NCI-H510A treated with DMSO at 0.1 percent for 48 hours (cell line): ENCODE results near the gene ATM.

ENCODE experiments used
- DNase-seq: peaks from one replicate; lab custom pipeline; 2025; lab: John Stamatoyannopoulos, UW

Gene ATM, protein sequence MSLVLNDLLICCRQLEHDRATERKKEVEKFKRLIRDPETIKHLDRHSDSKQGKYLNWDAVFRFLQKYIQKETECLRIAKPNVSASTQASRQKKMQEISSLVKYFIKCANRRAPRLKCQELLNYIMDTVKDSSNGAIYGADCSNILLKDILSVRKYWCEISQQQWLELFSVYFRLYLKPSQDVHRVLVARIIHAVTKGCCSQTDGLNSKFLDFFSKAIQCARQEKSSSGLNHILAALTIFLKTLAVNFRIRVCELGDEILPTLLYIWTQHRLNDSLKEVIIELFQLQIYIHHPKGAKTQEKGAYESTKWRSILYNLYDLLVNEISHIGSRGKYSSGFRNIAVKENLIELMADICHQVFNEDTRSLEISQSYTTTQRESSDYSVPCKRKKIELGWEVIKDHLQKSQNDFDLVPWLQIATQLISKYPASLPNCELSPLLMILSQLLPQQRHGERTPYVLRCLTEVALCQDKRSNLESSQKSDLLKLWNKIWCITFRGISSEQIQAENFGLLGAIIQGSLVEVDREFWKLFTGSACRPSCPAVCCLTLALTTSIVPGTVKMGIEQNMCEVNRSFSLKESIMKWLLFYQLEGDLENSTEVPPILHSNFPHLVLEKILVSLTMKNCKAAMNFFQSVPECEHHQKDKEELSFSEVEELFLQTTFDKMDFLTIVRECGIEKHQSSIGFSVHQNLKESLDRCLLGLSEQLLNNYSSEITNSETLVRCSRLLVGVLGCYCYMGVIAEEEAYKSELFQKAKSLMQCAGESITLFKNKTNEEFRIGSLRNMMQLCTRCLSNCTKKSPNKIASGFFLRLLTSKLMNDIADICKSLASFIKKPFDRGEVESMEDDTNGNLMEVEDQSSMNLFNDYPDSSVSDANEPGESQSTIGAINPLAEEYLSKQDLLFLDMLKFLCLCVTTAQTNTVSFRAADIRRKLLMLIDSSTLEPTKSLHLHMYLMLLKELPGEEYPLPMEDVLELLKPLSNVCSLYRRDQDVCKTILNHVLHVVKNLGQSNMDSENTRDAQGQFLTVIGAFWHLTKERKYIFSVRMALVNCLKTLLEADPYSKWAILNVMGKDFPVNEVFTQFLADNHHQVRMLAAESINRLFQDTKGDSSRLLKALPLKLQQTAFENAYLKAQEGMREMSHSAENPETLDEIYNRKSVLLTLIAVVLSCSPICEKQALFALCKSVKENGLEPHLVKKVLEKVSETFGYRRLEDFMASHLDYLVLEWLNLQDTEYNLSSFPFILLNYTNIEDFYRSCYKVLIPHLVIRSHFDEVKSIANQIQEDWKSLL (N-terminal part only)

DNA sequence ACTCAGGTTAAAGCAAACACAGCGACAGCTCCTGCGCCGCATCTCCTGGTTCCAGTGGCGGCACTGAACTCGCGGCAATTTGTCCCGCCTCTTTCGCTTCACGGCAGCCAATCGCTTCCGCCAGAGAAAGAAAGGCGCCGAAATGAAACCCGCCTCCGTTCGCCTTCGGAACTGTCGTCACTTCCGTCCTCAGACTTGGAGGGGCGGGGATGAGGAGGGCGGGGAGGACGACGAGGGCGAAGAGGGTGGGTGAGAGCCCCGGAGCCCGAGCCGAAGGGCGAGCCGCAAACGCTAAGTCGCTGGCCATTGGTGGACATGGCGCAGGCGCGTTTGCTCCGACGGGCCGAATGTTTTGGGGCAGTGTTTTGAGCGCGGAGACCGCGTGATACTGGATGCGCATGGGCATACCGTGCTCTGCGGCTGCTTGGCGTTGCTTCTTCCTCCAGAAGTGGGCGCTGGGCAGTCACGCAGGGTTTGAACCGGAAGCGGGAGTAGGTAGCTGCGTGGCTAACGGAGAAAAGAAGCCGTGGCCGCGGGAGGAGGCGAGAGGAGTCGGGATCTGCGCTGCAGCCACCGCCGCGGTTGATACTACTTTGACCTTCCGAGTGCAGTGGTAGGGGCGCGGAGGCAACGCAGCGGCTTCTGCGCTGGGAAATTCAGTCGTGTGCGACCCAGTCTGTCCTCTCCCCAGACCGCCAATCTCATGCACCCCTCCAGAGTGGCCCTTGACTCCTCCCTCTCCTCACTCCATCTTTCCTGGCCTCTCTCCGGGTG is at the start of gene ATM, which contains the start of gene NPAT:
TSS of gene ATM (plus strand) at position 494 of the 774 bp plus-strand sequence. CDS start 4,558 bp downstream, outside the sequence.
TSS of gene NPAT (minus strand) at position 65 of the 774 bp plus-strand sequence. CDS start 102 bp downstream, outside the sequence.
- DNase-seq, result peak; percentile 96

DNA sequence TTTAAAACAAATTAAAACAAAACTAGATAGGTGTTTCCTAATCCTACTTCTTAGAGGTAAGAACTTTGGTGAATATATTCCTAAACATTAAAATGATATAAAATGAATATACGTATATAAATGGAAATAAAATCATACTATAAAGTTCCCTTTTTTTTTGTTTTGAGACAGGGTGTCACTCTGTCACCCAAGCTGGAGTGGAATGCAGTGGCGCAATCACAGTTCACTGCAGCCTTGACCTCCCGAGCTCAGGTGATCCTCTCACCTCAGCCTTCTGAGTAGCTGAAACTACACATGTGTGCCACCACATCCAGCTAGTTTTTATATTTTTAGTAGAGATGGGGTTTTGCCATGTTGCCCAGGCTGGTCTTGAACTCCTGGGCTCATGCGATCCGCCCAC is 45.3 kb upstream of the ATM start:
- DNase-seq, result no peak

DNA sequence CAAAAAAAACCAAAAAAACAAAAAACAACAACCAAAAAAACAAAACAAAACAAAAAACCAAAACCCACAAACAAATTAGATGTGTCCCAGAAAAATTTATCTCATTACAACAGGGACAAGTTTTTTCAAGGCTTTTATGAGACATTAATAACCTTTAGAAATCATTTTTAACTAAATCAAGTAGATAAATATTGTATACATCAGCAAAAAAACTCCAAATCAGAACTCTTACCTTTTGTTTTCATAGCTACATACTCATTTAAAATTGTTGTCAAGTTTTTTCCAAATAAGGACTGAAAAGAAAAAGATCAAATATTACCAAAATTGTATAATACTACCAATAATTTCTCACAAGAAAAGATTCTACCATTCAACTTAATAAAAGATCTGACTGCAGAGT is 29.1 kb upstream of the ATM start:
- no peak for DNase-seq

DNA sequence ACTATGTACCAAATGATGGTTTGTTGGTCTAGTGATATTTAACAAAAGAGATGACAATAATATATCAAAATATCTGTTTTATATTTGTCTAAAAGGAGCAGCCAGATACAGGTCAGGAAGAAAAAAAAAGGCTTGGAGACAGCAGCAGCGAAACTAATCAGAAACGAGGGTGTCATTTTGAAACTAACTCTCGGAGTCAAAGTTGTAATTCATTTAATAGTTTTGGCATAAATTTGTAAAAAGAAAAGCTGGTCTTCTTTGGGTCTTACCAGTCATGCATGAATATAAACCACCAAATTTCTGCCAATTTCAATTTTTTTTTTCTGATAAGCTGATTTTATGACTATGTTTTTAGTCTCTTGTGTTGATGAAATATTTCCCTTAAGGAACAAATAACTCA is 26.0 kb upstream of the ATM start:
- no peak for DNase-seq

DNA sequence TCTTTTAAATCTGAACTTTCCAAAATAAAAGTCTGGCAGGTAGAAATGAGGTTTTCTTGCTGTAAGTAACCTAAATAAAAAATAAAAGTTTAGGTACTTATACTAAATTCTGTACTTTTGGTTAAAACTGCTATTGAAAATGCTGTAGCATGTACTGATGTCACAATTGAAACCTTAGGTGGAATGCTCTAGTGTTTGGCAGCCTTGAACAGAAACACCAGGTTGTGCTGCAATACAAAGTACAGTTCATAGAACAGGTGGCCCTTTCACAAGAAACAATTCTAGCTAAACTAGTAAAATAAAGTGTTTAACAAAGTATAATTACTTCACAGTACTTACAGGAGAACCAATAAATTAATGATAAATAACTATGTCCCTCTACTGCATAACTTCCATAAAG is 25.5 kb upstream of the ATM start:
- DNase-seq, result no peak

DNA sequence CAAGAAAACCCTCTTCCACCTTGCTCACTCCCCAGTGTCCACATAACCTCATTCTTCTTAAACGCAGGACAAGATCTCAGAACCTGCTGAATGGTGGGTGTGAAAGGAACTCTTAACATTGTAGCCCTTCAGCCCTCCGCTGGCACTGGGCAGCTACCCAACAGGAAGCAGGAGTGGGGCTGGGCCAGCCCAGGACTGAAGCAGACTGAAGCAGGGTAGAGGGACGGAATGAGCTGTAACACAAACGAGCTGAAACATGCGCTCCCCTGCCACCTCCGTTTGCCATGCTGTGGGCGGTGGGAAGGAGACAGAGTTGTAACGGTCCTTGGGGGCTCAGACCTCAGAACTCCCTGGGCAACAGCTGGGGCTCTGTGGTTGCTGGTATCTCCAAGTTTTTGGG is 24.0 kb upstream of the ATM start:
- DNase-seq, result no peak

DNA sequence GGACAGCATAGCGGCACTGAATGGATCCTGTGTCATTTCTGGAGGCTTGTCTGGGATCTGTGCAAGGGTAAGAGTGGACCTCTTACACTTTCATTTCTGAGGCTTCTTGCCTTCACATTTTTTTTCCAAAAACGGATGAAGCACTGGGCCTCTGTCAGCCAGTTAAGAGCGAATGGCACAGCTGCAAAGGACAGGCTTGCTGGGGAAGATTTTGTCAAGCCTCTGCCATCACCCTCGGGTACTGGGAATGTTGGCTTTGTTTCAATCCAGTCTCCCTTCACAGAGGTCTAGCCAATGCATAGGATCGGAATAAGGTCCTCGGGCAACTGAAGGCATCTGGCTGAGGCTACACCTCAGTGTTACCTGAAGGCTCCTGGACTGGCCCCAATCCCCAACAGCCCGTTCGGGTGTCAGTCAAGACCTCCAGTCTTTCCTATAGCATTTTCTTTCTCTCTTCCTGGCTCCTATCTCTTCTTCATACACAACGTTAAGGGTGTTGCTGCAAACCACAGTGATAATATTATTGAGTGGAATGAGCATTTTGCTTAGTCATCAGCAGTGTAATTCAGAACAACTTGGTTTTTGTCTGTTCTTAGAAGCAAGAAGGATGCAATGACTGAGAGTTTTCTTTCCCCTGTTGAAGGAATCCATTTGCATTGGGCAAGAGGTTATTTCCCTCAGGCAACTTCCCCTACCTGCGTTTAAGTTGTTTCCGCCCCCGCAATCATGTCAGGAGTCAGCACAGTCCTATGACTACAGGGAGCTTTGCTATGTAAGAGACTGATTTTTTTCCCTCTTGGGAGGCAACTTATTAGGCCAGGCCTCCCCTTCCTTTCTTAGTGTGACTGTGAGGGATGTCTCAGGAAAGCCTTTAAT is 23.2 kb upstream of the ATM start:
- DNase-seq, result no peak

DNA sequence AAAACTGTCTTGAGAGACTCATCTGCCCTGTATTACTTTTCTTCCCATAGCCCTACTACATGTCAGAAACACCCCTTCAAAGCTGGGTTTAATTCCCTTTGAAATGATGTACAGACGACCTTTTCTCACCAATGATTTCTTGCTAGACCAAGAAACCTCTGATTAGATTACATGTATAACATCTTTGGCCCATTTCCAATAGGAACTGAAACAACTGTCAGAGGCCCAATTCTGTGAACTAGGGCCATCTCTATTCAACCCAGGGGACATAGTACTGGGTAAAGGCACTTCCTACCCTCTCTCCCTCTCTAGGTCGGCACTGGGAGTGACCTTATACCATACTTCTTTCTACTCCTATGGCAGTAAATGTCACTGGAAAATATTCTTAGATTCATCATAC is 19.8 kb upstream of the ATM start:
- no peak for DNase-seq

DNA sequence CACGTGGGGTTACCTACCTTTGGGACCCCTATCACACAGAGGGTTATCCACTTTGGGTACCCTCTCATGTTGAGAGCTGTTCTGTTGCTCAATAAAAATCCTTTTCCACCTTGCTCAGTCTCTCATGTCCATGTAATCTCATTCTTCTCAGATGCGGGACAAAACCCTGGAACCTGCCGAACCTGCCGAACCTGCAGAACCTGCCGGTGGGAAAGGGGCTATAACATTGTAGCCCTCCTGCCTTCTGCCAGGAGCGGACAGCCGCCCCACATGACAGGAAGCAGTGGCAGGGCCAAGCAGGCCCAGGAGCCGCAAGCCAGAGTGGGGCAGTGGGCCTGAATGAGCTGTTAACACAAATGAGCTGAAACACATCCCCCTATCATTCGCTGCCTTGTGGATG is 18.5 kb upstream of the ATM start:
- no peak for DNase-seq

DNA sequence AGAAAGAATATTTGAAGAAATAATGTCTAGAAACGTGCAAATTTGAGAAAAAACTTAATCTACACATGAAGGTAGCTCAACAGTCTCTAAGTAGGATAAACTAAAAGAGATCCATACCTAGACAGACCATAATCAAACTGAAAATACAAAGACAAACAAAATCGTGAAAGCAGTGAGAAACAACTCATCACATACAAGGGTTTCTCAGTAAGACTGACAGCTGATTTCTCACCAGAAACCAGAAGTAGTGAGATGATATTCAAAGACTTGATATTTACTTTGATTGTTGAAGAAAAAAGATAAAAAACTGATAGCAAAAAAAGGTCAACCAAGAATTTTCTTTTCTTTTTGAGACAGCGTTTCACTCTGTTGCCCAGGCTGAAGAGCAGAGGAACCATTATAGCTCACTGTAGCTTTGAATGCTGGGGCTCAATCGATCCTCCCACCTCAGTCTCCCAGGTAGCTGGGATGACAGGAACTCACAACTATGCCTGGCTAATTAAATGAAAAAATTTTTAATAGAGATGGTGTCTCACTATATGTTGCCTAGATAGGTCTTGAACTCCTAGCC is 17.9 kb upstream of the ATM start:
- DNase-seq, result no peak

DNA sequence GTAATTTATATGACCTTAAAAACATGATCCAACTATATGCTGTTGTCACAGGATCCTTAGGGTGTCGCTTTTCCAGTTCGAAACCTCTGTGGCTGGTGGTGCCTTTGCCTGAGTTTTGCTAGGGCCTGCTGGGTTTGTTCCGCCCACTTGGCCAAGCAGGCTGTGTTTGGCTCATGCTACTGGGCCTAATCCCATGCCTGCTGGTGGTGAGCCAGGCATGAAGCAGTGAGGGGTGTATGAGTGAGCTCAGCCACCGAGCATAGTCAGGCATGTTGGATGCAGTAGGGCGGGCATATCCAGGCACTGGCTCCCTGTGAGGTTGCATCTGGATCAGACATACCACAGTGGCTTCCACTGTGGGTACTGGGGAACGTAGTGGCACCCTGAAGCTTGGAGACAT is 16.7 kb upstream of the ATM start:
- no peak for DNase-seq

DNA sequence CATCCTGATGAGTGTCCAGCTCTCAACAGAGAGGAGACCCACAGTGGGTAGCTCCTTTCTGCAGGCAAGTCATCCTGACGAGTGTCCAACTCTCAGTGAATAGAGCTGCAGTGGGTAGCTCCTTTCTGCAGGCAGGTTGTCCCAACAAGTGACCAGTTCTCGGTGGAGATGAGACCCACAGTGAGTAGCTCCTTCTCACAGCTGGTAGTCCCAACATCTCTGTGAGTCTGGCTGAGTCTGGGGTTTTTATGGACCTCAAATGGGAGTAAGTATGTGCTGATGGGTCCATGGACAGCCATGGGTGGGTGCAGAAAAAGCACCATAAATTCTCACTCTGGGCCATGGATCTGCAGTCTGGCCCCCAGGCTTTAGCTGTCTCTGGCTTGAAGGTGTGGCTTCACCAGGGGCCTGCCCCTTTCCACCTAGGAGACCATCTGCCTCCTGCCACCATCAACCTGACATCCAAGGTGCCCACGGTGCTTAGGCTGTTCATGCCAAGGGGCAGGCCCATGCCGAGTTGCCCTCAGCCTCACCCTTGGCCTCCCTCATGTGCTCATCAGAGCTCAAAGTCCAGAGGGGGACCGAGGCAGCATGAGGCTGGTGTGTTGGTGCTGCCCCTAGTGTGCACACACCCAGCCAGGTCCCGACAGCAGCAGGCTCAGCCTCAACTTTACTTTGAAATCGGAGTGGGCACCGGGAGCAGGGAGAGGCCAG is 15.7 kb upstream of the ATM start:
- no peak for DNase-seq

DNA sequence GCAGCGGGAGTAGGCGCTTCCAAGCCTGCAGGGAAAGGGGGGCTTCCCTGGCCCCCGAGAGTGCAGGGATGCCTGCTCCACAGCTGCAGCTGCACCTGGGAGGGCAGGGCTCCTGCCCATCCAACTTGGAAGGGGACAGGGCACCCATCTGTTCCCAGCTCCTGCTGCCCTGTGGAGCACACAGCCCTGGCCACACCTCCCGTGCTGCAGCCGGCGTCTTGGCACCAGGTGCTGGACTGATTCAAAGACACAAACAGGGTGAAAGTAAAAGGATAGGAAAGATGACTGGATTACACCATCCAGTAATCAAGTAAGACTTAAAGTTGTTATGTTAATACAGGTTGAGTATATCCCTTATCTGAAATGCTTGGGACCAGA is 15.2 kb upstream of the ATM start:
- no peak for DNase-seq

DNA sequence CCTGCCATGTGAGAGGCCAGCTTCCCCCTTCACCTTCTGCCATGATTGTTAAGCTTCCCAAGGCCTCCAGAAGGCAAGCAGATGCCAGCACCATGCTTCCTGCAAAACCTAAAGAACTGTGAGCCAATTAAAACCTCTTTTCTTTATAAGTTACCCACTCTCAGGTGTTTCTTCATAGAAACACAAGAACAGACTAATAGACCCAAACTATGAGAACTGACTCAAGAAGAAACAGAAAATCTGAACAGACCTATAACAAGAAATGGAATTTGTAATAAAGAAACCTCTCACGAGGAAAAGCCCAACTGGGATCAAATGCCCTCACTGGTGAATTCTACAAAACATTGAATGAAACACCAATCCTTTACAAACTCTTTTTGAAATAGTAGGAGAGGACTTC is 12.4 kb upstream of the ATM start:
- no peak for DNase-seq

DNA sequence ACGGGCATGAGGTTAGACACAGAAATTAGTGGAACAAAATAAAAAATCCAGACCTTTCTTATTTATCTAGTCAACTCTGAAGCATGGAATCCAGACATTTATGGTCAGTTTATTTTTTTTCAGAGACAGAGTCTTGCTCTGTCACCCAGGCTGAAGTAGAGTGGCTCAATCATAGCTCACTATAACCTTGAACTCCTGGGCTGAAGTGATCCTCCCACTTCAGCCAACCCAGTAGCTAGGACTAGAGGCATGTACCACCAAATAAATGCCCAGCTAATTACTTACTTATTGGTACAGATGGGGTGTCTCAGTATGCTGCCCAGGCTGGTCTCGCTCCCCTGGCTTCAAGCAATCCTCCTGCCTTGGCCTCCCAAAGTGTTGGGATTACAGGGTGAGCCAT is 9.1 kb upstream of the ATM start:
- DNase-seq, result no peak

DNA sequence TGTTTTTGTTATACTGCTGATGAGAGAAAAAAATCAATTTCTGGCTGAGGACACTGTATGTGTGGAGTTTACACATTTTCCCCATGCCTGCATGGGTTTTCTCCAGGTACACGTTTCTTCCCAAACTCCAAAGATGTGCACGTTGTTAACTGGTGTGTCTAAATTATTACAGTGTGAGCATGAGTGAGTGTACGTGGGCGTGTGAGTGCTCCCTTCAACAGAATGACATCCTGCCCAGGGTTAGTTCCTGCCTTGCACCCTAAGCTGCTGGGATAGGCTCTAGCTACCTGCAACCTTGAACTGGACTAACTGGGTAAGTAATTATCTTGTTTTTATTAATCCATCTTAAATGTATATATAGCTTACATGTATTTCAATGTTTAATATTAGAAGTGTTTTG is 5.9 kb upstream of the ATM start:
- DNase-seq, result no peak

DNA sequence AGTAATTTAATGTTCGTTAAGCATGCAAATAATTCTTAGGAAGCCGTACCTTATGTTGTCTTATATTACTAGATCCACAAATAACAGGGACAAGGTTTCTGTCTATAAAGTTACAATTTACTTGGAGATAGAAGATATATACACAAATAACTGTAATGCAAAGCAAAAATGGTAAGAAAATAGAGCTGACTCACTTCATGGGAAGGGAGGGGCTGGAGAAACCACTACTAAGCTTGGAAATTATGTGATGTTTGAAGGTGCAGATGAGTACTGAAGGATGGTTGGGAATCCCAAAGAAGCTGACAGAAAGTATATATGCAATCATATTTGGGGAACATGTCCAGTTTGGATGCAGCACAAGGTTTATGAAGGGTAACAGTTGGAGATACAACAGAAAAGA is 4.4 kb upstream of the ATM start:
- no peak for DNase-seq

DNA sequence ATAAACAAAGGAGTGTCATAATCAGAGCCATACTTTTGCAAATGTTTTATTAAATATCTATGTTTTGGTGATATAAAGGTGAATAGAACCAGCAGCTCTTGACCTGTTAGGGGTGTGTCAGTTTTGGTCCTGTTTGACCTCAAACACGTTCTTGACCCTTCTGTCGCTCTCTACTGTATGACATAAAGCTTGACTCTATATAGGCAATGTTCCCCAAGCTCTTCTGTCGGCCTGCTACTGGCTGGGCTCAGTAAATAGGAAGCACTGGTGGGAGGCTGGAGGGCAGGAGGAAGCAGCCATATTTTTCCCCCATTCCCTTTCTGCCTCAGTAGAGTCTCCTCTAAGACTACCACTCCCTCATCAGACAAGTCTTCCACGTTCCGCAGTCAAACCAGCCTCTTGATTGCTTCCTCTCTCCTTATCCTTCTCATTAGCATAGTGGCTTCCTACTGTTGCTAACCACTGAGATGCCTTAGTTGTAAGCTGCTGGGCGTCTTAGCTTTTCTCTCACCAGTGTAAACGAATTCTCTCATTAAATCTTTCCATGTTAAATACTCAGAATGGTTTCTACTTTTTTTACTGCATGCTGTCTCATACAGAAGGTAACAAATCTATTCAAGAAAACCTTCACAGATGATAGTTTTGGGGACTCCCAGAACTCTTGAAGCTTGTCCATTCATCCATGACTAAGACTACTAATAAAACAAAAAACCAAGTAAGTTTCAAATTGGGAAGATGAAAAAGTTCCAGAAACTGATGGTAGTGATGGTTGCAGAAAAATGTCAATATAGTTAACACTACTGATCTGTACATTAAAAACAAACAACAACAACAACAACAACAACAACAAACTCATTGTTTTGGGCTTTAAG is 3.7 kb upstream of the ATM start:
- no peak for DNase-seq
